Smooth muscle cell (in vitro differentiated cells): Measurements from ENCODE around the gene CSH1. TPM values are rescaled to one million over a fixed set of nuclear protein-coding genes. Genes with fewer than 3 reads are reported as not detected.
"Not testable (repeated sequence)": the region's sequence is repeated elsewhere in the genome, so short reads cannot be mapped to it uniquely, and the experiment has no call there.

Source experiments
- DNase-seq: peaks from one replicate; lab custom pipeline; 2025; ENCODE audit not compliant: unreplicated experiment; lab: John Stamatoyannopoulos, UW
- H2AFZ ChIP-seq: fragments of 200-600 bp; sonication (generic); 2 replicates; pipeline ENCODE4 v1.6.0; 2016; ENCODE audit warnings: antibody characterized with exemption, low read depth, mild to moderate bottlenecking
- H3F3A ChIP-seq: fragments of 200-600 bp; sonication (generic); 2 replicates; pipeline ENCODE4 v1.6.0; 2017; ENCODE audit warnings: antibody characterized with exemption, low read depth
- H3K27ac ChIP-seq: fragments of 200-600 bp; sonication (generic); 2 replicates; pipeline ENCODE4 v1.5.1; 2016; ENCODE audit warnings: low read depth, mild to moderate bottlenecking
- H3K27me3 ChIP-seq: fragments of 200-600 bp; sonication (generic); 2 replicates; pipeline ENCODE4 v1.6.1; 2016; ENCODE audit warnings: low read depth, mild to moderate bottlenecking
- H3K36me3 ChIP-seq: fragments of 200-600 bp; sonication (generic); 2 replicates; pipeline ENCODE4 v1.5.1; 2016; ENCODE audit warnings: low read depth
- H3K4me1 ChIP-seq: fragments of 200-600 bp; sonication (generic); 2 replicates; pipeline ENCODE4 v1.5.1; 2016; ENCODE audit warnings: low read depth
- H3K4me2 ChIP-seq: fragments of 200-600 bp; sonication (generic); 2 replicates; pipeline ENCODE4 v1.6.0; 2016; ENCODE audit warnings: mild to moderate bottlenecking
- H3K4me3 ChIP-seq: fragments of 200-600 bp; sonication (generic); 2 replicates; pipeline ENCODE4 v1.5.1; 2016; ENCODE audit warnings: mild to moderate bottlenecking
- H3K79me2 ChIP-seq: fragments of 200-600 bp; sonication (generic); 2 replicates; pipeline ENCODE4 v1.6.0; 2016; ENCODE audit warnings: low read depth, mild to moderate bottlenecking
- H3K9ac ChIP-seq: fragments of 200-600 bp; sonication (generic); 2 replicates; pipeline ENCODE4 v1.6.0; 2016; ENCODE audit warnings: low read depth
- H3K9me3 ChIP-seq: fragments of 200-600 bp; sonication (generic); replicated peaks from 2 replicates; pipeline ENCODE4 v1.5.1; 2016; ENCODE audit warnings: low read depth
- H4K20me1 ChIP-seq: fragments of 200-600 bp; sonication (generic); 2 replicates; pipeline ENCODE4 v1.6.0; 2016; ENCODE audit warnings: low read depth
- WGBS: methylation state at CpG from one replicate; pipeline ENCODE4 v1.1.7; 2016; ENCODE audit warnings: low lambda C conversion rate; 5-methylcytosine and 5-hydroxymethylcytosine counted together
- polyA plus RNA-seq: library from polyadenylated mRNA; unstranded; fragments of >200 nt; fragmentation: Nextera tagmentation; extraction: Ambion mirVana; gene quantifications from 2 replicates; pipeline ENCODE4 v1.2.1, GENCODE V29; 2016
- total RNA-seq: library from RNA; depleted of rRNA; stranded (reverse); fragments of >200 nt; gene quantifications from 2 replicates; pipeline ENCODE4 v1.2.3, GENCODE V29; 2014
- TF ChIP-seq, protein P1 (sequence below): fragments of 200-600 bp; sonication (generic); IDR thresholded peaks from 2 replicates; pipeline ENCODE4 v1.5.1; 2017; ENCODE audit warnings: borderline replicate concordance, mild to moderate bottlenecking, antibody characterized with exemption; ENCODE audit not compliant: insufficient read depth, poor library complexity, severe bottlenecking

The CSH1 gene
- total and polyA plus RNA-seq, 2 experiments from 2014 or later, result not detected

DNA sequence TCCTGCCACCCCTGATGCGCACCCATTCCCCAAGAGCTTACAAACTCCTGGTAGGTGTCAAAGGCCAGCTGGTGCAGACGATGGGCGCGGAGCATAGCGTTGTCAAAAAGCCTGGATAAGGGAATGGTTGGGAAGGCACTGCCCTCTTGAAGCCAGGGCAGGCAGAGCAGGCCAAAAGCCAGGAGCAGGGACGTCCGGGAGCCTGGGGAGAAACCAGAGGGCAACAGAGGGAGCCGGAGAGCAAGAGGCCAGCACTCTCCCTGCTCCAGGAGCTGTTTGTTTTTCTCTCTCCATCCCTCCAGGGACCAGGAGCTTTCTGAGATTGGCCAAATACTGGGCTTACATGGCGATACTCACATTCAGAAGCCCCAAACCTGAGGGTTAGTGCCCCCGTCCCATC lies 21.9 kb upstream of the CSH1 start:
- Histone ChIP-seq H3K27ac (no peak overlapping the region), H2AFZ (no peak overlapping the region), H3K4me3 (no peak overlapping the region), H3K36me3 (no peaks in the 10 kb centered on the region), H3K4me1 (no peaks in the 10 kb centered on the region), H4K20me1 (no peaks in the 10 kb centered on the region), H3K4me2 (no peak overlapping the region), H3K27me3 (peaks cover 5% of the 10 kb centered on the region), H3F3A (no peaks in the 10 kb centered on the region), H3K9ac (no peak overlapping the region), H3K9me3 (no peaks in the 10 kb centered on the region), H3K79me2 (no peaks in the 10 kb centered on the region)
- 34% methylated on average over 10 of the region's 10 CpGs for WGBS
- DNase-seq, result no peak
- TF ChIP-seq, protein P1, sequence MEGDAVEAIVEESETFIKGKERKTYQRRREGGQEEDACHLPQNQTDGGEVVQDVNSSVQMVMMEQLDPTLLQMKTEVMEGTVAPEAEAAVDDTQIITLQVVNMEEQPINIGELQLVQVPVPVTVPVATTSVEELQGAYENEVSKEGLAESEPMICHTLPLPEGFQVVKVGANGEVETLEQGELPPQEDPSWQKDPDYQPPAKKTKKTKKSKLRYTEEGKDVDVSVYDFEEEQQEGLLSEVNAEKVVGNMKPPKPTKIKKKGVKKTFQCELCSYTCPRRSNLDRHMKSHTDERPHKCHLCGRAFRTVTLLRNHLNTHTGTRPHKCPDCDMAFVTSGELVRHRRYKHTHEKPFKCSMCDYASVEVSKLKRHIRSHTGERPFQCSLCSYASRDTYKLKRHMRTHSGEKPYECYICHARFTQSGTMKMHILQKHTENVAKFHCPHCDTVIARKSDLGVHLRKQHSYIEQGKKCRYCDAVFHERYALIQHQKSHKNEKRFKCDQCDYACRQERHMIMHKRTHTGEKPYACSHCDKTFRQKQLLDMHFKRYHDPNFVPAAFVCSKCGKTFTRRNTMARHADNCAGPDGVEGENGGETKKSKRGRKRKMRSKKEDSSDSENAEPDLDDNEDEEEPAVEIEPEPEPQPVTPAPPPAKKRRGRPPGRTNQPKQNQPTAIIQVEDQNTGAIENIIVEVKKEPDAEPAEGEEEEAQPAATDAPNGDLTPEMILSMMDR, result no peak

DNA sequence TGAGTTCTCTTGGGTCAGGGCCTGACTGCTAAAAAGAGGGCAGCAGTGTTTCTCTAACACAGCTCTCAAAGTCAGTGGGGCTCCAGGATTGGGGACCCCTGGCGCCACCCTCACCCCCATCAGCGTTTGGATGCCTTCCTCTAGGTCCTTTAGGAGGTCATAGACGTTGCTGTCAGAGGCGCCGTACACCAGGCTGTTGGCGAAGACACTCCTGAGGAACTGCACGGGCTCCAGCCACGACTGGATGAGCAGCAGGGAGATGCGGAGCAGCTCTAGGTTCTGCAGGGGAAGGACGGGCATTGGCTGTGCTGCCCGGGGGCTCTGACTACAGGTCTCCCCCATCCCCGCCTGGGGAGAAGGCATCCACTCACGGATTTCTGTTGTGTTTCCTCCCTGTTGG lies 21.3 kb upstream of the CSH1 start:
- Histone ChIP-seq H3K36me3 (no peaks in the 10 kb centered on the region), H4K20me1 (no peaks in the 10 kb centered on the region), H3K27me3 (peaks cover 5% of the 10 kb centered on the region), H3F3A (no peaks in the 10 kb centered on the region), H3K9ac (no peak overlapping the region), H3K79me2 (no peaks in the 10 kb centered on the region), H3K4me3 (no peak overlapping the region), H3K4me1 (no peaks in the 10 kb centered on the region), H2AFZ (no peak overlapping the region), H3K27ac (no peak overlapping the region), H3K4me2 (no peak overlapping the region), H3K9me3 (no peaks in the 10 kb centered on the region)
- TF ChIP-seq, protein P1, result no peak
- 78% methylated on average over 13 of the region's 13 CpGs for WGBS
- DNase-seq, result no peak

DNA sequence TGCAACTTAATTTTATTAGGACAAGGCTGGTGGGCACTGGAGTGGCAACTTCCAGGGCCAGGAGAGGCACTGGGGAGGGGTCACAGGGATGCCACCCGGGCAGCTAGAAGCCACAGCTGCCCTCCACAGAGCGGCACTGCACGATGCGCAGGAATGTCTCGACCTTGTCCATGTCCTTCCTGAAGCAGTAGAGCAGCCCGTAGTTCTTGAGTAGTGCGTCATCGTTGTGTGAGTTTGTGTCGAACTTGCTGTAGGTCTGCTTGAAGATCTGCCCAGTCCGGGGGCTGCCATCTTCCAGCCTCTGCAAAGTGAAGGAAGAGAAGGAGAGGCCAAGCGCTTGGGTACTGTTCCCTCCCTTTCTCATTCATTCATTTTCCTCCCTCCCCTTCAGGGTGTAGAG lies 20.8 kb upstream of the CSH1 start:
- not testable (repeated sequence) for H3F3A ChIP-seq, H3K9ac ChIP-seq, H3K4me1 ChIP-seq, H3K27me3 ChIP-seq, H2AFZ ChIP-seq, H3K27ac ChIP-seq, H4K20me1 ChIP-seq, H3K9me3 ChIP-seq, H3K36me3 ChIP-seq, DNase-seq, H3K4me2 ChIP-seq, H3K4me3 ChIP-seq, H3K79me2 ChIP-seq
- 93% methylated on average over 11 of the region's 11 CpGs for WGBS

DNA sequence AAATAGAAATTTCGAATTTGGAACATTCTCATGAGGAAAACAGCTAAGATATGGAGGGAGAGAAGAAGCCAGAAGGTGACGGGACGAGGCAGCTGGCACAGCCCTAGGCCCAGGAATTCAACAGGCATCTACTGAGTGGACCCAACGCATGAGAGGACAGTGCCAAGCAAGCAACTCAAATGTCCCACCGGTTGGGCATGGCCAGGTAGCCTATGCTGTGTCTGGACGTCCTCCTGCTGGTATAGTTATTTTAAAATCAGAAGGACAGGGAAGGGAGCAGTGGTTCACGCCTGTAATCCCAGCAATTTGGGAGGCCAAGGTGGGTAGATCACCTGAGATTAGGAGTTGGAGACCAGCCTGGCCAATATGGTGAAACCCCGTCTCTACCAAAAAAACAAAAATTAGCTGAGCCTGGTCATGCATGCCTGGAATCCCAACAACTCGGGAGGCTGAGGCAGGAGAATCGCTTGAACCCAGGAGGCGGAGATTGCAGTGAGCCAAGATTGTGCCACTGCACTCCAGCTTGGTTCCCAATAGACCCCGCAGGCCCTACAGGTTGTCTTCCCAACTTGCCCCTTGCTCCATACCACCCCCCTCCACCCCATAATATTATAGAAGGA lies 20.3 kb upstream of the CSH1 start:
- H3K79me2 ChIP-seq, result no peaks in the 10 kb centered on the region
- no peaks in the 10 kb centered on the region for H3K36me3 ChIP-seq
- H3K27me3 ChIP-seq, result peaks cover 5% of the 10 kb centered on the region
- H4K20me1 ChIP-seq, result no peaks in the 10 kb centered on the region
- DNase-seq, result no peak
- H3K4me3 ChIP-seq, result no peak overlapping the region
- no peaks in the 10 kb centered on the region for H3K4me1 ChIP-seq
- no peak overlapping the region for H3K27ac ChIP-seq
- no peak overlapping the region for H3K4me2 ChIP-seq
- TF ChIP-seq, protein P1, result no peak
- no peaks in the 10 kb centered on the region for H3K9me3 ChIP-seq
- WGBS, result 89% methylated on average over 12 of the region's 12 CpGs
- no peak overlapping the region for H2AFZ ChIP-seq
- H3F3A ChIP-seq, result no peaks in the 10 kb centered on the region
- H3K9ac ChIP-seq, result no peak overlapping the region

DNA sequence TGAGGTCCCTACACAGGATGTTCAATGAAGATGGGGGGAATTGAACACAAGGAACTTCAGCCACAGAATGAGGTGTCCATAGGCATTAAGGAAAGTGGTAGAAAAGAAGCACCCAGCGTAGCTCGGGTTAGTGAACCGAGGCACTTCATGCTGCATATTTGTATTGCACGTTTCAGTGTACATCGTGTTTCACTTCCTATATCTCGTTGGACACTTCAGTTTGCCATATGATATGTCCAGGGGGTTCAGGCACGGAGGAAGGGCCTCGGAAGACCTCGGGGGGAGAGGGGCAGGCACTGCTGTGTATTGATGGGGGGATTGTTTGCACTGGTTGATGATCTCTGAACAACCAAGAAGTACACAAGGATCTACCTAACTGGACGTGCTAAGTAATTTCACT lies 19.4 kb upstream of the CSH1 start:
- H4K20me1 ChIP-seq, H3K9ac ChIP-seq, DNase-seq, H3K9me3 ChIP-seq, H3F3A ChIP-seq, H3K27me3 ChIP-seq, H3K36me3 ChIP-seq, H3K79me2 ChIP-seq, H2AFZ ChIP-seq, H3K27ac ChIP-seq, H3K4me3 ChIP-seq, H3K4me2 ChIP-seq, H3K4me1 ChIP-seq: not testable (repeated sequence)
- WGBS, result 95% methylated on average over 10 of the region's 10 CpGs
